Measurements from ENCODE around the gene AFAP1L1. TPM values are rescaled to one million over a fixed set of nuclear protein-coding genes. Genes with fewer than 3 reads are reported as not detected.

Gene AFAP1L1
- total RNA-seq, 1 donor from 2014 or later = 8.4 TPM

DNA sequence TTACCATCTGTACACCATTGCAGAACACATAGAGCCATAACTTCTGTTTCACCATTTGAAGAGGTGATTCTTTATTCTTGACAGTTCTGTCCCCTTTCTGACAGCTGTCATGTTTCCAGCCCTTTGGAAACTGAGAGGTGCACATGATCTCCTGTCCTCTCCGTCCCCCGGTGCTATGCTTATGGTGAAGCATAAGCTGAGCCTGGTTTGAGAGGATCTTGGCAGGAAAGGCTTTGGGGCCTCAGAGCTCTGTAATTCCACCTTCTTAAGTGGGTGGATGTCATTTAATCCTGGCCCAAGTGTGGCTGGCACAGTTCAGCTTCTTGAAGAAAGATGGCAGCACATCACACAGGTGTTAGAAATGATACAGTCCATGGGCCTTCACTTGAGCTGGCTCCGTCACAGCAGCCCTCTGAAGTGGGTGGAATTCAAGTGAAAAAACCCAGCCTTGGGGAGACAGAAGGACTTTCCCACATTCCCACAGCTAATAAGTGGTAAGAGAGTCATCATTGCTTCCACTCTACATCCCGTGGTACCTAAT, 43.0 kb downstream of the AFAP1L1 start:
- DNase-seq (ENCODE audit: low spot score) = no peak

DNA sequence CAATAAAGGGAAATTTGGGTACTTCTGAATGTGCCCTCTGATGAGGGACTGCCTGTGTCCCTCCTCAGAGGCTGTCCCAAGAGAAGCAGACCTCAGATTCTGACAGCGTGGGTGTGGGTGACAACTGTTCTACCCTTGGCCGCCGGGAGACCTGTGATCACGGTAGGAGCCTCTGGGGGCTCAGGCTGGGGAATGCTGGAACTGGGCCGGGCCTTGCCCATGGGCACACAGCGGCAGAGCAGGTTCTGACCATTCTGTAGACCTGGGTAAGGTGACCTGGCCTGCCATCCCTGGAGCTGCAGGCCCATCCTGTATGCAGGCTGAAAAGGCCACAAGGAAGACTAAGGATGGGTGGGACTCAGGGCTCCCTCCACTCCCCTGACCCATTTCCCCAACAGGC, 44.1 kb downstream of the AFAP1L1 start:
- DNase-seq (ENCODE audit: low spot score) = no peak

DNA sequence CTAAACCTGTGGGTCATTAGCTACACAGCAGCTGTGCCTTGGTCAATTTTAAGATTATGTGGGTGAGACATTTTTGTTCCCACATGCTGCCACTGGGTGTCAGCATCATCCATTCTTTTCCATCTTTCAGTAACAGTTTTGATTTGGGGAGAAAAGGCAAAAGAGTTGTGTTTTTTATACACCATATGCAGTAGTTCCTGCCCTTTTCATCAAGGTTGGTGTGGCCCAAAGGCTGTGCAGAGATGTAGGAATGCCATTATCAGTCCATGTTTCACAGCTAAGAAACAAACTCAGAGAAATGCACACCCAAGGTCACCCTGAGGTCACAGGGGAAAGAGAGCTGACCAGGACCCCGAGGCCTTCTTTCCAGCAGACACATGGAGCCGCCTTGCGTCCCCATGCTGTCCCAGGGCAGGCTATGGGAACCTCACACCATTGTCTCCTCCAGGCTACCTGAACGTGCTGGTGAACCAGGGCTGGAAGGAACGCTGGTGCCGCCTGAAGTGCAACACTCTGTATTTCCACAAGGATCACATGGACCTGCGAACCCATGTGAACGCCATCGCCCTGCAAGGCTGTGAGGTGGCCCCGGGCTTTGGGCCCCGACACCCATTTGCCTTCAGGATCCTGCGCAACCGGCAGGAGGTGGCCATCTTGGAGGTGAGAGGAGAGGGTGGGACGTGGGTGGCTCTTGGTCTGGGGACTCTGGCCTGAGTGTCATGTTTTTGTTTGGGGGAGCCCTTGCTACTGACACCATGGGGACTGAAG, 45.8 kb downstream of the AFAP1L1 start:
- no peak for DNase-seq (ENCODE audit: low spot score)

DNA sequence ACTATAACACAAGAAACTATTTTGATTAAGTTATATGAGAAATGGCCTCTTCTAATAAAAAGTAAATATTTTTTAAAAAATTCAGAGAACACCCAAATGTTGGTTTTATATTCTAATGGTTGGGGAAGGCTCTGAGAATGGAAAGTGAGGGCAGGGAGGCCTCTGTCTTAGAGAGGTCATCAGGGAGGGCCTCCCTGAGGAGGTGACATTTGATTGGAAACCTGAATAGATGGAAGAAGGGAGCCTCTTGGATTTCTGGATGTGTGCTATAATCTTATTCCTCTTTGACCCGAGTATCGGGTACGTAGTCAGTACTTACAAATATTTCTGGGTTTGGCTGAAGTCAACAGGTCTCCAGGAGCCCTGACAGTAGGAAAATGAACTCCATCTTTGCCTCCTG, 47.5 kb downstream of the AFAP1L1 start:
- no peak for DNase-seq (ENCODE audit: low spot score)

DNA sequence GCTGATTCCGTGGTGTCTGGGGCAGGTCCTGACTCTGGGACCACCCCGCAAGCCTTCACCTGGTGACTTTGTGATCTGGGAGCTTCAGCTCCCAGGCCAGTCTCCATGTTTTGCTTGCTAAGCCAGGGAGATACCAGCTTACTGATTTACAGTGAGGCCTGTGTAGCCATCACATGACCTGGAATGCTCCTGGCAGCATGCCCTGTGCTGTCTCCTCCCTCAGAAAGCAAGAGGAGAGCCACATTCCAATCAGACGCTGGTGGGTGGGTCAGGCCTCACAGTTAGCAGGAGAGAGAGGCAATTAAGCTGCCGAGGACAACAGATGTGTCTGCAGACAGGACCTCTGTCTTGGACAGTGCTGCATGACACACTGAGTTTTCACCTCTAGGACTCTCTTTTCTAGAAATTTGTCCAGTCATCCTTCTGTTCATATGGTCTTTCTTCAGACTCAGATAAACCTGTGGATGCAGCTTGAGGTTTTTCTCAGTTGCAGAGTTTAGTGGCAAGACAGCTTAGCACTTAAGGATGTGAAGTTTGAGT, 49.2 kb downstream of the AFAP1L1 start:
- peak; percentile 93 for DNase-seq (ENCODE audit: low spot score)

DNA sequence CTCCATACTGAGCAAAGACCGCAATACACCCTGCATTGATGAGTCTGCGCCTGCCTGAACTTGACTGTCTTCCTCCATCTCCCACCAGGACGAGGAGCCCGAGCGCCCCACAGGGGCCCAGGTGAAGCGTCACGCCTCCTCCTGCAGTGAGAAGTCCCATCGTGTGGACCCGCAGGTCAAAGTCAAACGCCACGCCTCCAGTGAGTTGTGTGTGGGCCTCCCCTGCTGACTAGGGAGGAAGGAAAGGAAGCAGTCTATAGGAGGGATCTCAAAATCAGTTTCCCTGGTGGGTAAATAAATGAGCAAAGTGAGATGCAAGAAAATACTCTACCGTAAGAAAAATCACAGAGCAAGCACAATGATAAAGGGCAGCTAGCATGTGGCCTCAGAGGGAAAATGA, 50.9 kb downstream of the AFAP1L1 start:
- DNase-seq (ENCODE audit: low spot score) = no peak

DNA sequence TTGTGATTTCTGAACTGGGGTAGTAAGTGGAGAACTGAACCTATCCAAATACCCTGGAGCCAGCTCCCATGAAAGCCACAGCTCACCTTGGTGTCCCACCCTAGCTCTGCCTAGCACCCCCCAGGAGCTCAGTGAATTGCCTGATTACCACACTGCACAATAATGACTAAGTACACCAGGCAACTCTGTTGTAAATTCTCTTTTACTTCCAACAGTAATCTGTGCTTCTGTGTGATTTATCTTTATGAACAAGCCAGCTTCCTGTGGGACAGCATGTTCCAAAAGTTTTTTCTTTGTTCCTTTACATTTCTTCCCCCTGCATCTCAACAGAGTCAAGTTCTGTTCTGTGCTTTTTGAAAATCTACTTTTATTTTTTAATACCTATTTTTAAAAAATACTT, 51.6 kb downstream of the AFAP1L1 start:
- DNase-seq (ENCODE audit: low spot score) = no peak

DNA sequence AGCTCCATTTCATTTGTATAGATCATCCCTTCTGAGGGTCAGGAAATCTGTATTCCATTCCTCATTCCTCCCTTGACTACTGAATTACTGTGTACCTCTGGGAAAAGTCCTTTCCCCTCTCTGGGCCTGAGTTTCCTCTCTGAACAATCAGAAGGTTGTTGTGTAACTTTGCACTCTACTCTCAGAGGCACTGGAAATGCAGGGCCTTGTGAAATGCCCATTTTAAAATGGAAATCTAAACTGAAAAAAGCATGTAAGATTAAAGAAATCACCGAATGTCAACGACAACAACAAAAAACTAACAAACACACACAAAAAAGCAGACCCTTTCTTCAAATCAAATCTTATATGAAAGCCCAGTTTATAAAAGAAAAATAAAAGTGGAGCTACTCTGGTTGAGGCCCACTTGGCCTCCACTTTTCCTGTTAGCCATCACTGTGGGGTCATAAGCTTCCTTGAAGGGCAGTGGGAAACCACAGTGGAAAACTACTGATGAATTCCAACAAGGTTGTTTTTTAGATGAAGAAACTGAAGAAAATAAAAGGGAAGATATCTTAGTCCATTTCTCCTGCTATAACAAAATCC, 52.1 kb downstream of the AFAP1L1 start:
- DNase-seq (ENCODE audit: low spot score) = no peak

DNA sequence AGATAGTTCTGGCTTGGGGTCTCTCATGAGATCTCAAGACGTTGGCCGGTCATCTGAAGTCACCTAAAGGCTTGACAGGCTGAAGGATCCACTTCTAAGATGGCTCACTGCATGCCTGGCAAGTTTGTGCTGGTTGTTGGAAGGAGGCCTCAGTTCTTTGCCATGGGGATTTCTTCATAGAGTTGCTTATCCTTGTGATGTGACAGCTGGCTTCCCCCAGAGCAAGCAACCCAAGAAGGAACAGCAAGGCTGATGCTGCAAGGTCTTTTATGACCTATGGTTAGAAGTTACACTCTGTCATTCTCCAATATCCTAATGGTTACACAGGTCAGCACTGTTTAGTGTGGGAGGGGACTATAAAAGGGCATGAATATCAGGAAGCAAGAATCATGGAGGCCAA, 53.0 kb downstream of the AFAP1L1 start:
- DNase-seq (ENCODE audit: low spot score) = no peak

DNA sequence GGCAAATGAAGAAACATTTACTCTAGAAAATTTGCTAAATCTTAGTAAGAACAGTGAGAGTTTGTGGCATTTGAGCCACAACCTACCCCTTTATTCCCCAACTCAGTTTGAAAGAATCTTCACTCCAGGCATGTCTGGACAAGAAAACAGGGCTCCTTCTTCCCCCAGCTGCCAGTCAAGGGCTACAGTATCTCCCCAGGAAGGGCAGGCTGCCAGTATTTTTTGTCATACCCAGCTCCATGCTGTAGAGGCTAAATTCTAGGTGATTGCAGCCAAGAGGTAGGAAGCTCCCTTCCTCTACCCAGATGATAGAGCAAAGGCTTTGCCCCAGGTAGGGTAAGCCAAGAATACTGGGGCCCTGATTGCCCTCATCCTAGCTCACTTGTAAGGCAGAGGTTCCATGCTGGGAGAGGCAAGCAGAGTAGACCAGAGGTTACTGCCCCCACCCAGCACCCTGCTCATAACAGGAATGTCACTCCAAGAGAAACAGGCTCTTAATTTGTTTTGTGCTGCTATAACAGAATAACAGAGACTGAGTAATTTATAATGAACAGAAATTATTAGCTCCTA, 53.6 kb downstream of the AFAP1L1 start:
- no peak for DNase-seq (ENCODE audit: low spot score)

DNA sequence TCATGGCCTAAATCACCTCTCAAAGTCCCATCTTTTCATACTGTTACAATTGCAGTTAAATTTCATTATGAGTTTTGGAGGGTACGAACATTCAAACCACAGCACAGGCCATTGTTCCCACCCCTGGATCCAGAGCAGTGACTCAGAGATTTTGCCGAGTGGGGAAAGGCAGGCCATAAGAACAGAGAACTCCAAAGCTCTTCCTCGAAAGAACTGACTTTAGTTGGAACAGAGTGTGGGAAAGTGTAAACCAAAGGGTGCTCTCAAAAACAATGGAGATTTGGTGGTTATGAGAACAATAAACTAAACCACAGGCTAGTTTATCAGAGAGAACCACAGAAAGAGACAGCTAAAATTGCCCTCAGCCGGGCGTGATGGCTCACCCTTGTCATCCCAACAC, 54.2 kb downstream of the AFAP1L1 start:
- no peak for DNase-seq (ENCODE audit: low spot score)

DNA sequence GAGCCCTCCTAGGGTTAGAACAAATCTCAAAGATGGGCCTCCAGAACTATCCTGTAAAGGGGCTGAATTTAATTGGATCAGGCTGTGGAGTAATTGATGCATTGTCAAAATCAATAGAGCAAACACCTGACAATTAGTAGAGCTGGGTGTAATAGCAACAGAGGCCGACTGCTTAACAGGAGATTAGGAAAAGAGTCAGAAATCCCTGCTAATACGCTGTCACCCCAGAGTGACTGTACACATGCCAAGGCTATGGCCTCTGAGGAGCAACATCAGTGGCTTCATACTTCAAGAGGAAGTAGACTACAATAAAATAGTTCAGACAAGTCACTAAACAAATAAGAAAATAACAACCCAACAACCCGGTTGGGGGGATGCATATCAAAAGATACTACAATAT, 55.0 kb downstream of the AFAP1L1 start:
- no peak for DNase-seq (ENCODE audit: low spot score)

DNA sequence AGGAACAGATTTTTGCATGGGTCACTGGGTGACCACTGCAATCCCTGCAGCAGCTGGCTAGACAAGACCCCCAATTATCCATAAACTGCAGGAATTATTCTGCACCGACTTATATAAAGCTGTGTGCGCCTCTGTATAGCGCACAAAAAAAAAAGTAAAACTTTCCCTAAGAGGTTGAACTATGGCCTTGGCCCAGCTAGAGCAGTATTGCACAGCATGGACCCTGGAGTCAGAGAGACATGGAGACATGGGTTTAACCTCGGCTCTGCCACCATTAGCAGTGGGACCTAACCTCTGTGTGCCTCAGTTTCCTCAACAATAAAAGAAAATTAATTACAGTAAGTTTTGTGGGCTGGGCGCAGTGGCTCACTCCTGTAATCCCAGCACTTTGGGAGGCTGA, 56.5 kb downstream of the AFAP1L1 start:
- DNase-seq (ENCODE audit: low spot score) = no peak

DNA sequence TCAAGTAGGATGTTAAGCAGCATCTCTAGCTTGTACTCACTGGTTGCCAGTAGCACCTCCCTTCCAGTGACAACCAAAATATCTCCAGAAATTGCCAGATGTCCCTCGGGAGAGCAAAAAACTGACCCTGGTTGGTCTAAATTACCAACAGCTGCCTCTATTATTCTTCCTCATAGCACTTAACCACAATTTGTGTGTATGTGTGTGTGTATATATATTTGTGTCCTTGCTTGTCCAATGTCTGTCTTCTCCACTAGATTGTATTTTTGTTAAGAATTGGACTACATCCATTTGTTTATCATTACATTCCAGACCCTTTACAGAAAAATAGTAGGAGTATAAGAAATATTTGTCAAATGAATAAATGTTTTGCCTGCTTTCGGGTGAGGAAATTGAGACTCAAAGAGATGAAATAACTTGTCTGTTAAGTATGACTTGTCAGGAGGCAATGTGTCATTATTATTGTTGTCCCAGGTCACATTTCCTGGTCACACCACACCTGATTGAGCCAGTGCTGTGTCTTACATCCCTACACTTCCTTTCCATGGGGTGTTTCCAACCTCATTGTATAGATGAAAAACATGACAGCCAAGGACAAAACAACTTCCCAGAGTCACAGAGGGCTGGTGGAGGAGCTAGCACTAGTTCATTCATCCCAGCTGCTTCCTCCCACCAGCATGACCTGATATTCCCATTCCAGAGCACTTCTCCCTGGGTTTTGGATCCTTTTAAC, 62.2 kb downstream of the AFAP1L1 start:
- DNase-seq (ENCODE audit: low spot score) = no peak

DNA sequence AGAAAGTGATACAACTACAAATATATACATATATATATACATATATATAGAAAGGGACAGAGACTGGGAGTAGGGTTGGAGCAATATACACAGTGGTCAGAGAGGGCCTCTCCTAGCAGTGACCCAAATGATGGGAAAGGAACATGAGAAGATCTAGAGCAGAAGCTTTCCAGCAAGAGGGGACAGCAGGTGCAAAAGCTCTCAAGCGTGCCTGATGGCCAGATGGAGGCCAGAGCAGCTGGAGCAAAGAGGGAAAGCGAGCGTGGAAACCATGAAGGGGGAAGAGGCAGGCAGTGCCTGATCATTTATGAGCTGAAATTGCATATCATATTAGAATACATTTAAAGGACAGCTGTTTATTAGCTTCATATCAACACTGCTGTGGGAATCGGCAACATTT, 66.1 kb downstream of the AFAP1L1 start:
- no peak for DNase-seq (ENCODE audit: low spot score)

DNA sequence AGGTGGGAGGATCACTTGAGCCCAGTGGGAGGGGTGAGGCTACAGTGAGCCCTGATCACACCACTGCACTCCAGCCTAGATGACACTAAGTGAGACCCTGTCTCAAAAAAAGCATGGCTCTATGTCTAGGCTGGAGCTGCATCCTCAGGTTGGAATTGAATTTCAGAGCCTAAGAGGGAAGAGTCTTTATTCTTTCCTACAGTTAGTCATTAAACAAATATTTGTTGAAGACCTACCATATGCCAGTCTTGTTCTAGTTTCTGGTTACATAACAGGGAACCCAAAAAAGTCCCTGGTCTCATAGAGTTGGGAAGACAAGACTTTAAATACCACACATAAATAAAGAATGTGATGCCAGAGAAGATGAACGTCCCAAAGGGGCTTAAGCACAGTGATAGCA, 66.7 kb downstream of the AFAP1L1 start:
- DNase-seq (ENCODE audit: low spot score) = no peak

DNA sequence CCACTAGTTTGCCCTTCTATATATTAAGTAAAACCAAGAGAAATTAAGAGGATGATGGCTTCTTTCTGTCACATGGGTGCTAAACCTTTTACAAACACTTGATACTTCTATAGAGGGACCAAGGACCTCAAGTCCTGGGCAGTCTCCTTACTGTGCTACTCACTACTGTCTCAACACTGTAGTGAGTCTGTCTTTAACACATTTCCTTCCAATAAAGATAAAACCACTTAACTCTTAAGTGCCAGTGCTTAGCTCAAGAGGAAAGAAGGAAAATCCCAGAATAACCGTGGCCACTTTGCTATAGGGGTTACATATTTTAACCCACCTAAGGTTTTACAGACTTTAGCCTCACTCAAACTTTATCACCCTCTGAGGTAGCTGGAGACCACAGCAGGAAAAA, 69.3 kb downstream of the AFAP1L1 start:
- DNase-seq (ENCODE audit: low spot score) = no peak

DNA sequence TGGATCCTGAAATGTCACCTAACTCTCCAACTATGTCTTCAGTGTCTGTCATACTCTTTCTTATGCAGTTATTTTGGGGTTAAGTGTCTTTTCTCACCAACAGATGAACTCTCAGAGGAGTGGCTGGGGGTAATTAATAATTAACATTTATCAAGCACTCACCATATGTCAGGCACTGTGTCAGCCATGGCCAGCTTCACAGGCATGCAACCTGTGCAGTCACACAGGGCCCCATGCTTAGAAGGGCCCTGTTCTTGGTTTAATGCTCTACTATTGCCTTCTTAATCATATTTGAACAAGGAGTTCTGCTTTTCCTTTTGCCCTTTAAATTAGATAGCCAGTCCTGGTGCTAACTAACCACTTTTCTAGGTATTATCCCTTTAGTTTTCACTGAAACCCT, 70.2 kb downstream of the AFAP1L1 start:
- DNase-seq (ENCODE audit: low spot score) = no peak

DNA sequence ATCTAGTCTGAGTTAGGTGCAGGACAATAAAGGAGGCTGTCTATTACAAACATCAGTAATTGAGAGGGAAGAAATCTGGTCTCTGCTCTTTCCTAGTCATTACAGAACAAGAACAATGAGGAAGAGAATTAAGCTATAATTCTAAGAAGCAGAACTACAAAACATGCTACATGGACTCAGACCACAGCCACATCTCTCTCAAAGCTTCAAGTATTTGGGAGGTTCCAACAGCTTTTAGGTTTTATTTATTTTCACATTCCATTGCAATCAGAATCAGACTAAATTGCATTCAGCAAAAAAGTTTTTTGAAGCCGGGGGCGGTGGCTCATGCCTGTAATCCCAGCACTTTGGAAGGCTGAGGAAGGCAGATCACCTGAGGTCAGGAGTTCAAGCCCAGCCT, 72.5 kb downstream of the AFAP1L1 start:
- no peak for DNase-seq (ENCODE audit: low spot score)

DNA sequence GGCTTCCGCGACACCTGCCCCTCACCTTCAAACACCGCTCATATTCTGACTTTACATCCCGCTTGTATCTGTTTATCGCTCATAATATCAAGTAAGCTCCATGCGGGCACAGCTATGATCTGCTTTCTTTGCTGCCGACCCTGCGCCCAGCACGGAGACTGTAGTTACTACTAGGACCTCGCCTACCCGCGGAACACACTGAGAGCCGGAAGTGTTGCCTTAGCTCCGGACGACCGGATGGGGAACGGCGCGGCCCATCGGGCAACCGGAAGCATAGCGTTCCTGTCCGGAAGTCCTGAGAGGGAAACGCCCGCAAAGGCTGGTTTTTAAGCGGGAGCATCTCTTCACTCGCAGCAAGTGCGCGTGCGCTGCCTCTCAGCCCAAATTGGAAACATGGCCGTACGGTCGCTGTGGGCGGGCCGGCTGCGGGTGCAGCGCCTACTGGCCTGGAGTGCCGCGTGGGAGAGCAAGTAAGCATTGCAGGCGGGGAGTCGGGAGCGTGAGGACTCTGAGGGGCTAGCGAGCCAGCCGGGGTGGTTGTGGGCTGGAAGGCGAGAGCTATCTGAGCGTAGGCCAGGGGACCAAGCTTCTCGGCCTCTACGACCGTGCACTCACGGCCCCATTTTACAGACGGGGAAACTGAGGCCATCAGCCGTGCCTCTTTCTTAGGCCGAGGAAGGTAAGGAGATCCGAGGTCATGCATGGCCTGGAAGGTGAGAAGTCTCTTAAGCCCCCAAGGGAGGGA, 73.7 kb downstream of the AFAP1L1 start, which contains the start of gene GRPEL2:
GRPEL2 (plus strand) TSS at position 353 of the 745 bp plus-strand sequence; CDS start at position 394, 41 bp downstream.
- peak; percentile 96 for DNase-seq (ENCODE audit: low spot score)

DNA sequence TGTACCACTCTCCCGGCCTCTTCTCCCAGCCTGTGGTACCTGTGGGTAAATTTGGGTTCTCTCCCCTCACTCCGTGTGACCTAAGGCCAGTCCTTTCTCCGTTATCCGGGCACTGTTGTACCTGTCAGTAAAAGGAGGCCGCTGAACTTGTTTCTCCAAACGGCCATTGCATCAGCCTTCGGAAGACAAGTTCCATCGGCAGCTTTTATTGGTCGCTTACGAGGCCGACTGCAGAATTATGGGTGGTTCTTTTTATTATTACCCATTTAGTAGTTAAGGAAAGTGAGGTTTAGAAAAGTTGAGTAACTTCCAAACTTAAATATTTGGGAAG, 74.2 kb downstream of the AFAP1L1 start:
- DNase-seq (ENCODE audit: low spot score) = no peak

All from ureter (tissue), 1 donor.